HG03469 (cell line): ENCODE measurements around the gene TSC22D3.
"Not testable (repeated sequence)": the region's sequence is repeated elsewhere in the genome, so short reads cannot be mapped to it uniquely, and the experiment has no call there.

ENCODE experiments used
- ATAC-seq: cut with Tn5 transposase; IDR thresholded peaks from one replicate; pipeline ENCODE4 v1.9.1; 2021; ENCODE audit warnings: mild to moderate bottlenecking, moderate library complexity, moderate number of reproducible peaks; ENCODE audit not compliant: unreplicated experiment

TSC22D3 gene

DNA sequence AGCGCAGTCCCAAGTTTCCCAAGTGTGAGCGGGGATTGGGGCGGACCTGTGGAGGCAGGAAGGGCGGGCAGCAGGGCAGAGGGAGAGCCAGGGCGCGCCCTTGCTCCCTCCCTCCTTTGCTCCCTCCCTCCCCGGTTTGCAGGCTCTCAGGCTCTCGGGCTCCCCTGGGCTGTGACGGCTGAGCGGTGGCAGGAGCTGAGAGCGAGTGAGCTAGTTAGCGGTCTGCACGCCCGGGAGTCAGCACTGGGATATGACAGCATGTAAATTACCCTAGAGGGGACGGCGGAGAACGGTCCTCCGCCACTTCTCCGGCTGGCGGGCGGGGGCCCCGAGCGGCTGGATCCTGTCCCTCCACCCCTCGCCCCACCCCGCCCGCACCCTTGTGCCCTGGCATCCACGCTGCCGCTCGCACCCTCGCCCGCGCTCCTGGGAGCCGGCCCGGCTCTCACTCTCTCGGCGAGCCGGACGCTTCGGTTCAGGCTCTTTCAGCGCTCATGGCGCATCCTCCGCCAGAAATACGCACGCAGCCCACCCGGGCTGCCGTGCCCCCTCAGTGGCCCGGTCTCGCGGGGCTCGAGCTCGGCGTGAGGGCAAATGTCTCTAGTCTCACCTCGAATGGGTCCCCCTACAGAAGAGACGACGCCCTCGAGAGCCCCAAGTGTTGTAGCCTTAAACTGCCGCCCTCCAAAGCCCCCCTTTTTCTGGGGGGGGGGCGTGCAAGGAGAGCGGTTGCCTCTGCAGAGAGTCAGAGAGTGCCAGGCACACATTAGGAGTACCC is at the start of gene TSC22D3:
TSC22D3 (minus strand) TSS at position 54 of the 778 bp plus-strand sequence. CDS start 368 bp downstream, outside the sequence.
- peak; percentile 70 for ATAC-seq

DNA sequence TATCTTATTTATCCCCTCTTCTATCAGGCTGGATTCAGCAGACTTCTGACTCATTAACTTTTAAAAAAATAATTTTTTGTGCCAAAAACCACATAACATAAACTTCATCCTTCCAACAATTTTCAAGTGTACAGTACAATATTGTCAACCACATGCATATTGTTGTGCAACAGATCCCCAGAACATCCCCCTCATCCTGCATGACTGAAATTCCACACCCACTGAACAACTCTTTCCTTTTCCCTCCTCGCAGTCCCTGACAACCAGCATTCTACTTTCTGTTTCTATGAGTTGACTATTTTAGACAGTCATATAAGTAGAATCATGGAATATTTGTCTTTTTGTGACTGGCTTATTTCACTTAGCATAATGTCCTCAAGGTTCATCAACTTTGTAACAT is 47.9 kb upstream of the TSC22D3 start:
- no peak for ATAC-seq

DNA sequence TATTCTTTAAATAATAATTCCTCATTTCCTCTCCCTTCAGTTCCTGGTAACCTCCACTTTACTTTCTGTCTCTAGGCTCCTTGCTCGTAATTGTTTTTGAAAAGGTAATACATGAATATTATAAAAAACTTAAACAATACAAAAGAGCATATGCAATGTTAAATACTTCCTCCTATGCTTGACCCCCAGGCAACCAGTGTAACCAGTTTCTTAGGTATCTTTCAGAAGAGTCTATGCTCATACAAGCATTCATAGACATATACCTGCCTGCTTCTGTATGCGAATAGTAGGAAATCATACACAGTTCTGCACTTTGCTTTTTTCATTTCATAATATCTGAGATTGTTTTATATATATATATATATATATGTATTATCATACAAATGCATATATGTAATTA is 47.5 kb upstream of the TSC22D3 start:
- ATAC-seq, result no peak

DNA sequence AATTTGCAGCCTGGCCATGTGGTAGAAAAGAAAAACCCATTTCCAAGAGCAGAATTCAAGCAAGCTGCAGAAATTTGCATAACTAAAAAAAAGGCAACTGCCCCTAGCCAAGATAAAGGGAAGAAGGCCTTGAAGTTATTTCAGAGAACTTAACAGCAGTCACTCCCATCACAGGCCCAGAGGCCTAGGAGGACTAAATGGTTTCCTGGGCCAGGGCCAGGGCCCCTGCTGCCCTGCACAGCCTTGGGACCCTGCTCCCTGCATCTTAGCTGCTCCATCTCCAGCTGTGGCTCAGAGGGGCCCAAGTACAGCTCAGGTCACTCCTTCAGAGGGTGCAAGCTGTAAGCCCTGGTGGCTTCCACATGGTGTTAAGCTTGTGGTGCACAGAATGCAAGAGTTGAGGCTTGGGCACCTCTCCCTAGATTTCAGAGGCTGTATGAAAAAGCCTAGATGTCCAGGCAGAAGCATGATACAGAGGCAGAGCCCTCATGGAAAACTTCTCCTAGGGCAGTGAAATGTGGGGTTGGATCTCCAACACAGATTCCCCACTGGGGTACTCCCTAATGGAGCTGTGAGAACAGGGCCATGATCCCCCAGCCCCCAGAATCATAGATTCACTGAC is 43.4 kb upstream of the TSC22D3 start:
- no peak for ATAC-seq

DNA sequence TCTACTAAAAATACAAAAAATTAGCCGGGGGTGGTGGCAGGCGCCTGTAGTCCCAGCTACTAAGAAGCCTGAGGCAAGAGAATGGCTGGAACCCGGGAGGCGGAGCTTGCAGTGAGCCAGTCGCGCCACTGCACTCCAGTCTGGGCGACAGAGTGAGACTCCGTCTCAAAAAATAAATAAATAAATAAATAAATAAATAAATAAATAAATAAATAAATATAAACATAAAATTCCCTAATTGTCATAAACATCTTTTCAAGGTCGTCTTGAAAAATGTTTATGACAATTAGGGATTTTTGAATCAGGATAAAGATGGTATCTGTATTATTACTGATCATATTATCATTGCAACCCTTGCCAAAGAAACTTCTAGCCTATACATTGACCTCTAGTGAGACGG is 34.5 kb upstream of the TSC22D3 start:
- ATAC-seq, result not testable (repeated sequence)

DNA sequence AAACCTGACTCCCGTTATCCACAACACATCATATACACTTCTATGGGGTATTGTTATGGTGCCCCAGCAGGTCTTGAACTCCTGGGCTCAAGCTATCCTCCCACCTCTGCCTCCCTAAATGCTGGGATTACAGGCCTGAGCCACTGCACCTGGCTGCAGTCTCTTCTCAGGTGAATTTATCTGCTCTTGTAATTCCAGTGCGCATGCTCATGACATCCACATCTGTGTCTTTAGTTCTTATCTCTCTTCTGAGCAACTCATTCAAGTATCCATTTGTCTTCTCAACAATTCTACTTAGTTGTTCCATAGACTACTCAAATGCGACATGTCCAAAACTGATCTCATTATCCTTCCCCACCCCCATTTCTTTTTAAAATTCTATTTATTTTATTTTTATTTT is 29.6 kb upstream of the TSC22D3 start:
- ATAC-seq, result no peak

DNA sequence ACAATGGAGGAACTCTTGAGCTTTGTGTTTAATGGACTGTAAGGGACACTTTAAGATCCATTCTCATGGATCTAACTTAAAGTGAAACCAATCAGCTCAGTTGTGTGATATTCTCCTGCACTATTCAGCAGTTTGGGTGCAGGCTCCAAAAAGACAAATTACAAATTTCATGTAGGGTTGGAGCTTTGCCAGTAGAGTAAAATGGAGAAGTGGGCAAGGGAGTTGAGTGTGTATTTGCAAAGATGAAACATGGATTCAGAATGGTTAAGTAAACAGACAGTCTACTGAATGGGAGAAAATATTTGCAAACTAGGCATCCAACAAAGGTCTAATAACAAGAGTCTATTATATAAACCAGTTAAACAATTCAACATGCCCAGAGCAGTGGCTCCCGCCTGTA is 28.8 kb upstream of the TSC22D3 start:
- no peak for ATAC-seq

DNA sequence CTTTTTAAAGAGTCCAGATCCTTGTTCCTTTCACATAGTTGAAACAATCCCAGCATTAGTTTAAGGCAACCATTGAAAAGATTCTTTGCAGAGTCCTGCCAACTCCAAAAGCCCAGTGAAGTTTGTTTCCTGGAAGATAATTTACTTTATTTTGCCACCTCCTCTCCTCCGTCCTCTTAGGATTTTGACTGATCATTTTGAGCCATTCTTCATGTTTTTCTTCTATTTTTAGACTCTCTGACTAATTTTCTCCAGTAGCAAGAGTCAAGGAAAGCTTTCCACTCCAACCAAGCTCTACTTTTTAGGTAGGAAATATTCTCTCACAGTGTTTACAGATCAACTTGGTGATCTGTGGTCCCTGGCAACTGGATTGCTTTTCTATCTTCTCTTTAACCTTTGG is 12.2 kb upstream of the TSC22D3 start:
- ATAC-seq, result no peak

DNA sequence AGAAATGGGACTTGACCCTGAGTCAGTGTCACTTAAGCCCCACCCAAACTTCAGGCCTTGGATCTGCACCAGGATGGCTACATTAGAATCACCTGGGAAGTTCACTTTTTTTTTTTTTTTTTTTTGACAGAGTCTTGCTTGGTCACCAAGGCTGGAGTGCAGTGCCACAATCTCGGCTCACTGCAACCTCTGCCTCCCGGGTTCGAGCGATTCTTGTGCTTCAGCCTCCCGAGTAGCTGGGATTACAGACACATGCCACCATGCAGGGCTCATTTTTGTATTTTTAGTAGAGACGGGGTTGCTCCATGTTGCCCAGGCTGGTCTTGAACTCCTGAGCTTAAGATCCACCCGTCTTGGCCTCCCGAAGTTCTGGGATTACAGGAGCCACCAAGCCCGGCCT is 4.9 kb upstream of the TSC22D3 start:
- no peak for ATAC-seq

DNA sequence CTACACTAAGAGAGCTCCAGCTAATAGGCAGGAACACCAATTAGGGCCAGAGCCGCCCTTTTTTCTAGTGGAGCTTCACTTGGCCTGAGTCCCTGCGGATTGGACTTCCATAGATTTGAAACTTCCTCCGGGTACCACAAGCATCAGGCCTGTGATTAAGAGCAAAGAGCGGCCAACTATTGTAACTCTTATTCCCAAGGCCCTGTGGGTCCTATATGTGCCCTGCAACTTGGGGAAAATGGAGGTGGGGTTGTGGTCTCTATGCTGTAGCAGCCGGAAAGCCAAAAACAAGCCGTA is 1.9 kb upstream of the TSC22D3 start, which contains the start of gene NCBP2L:
NCBP2L (plus strand) TSS at position 198 of the 297 bp plus-strand sequence. CDS start 16,488 bp downstream, outside the sequence.
- ATAC-seq, result no peak

DNA sequence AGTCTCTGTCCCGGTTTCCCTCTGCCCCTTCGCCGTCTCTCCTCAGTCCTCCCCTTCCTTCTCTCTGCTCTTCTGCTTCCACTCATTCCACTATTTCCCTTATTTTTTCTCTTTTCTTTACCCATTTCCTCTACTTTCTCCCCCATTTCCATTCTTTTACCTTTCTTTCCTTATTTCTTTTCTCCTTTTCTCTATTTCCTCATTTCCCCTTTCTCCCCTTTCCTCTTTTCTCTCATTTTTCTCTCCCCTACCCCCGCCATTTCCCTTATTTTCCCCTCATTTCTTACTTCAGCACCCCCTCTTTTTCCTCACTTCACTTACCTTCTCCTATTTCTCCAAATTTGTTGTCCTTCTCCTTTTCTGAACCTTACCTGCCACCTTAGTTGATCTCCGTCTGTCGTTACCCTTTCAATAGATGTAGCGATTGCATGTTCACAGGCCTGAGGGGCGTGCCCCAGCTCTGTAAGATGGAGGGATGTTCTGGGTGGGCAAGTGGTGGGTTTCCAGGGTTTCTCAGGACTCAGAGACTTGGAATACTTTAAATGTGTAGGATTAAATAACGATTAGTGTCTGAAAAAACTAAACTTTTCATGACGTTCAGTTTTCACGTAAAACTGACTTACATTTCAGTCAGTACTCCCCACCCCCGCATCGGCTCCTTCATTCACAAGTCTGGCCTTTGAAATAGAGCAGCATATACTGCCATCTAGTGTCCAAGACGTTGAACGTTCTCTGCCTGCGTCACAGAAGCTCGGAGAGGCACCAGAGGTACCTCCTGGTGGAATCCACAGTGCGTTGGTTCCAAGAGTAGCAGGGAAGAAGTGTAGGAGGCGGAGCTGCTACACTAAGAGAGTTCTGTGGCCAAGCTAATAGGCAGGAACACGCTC is 1.3 kb upstream of the TSC22D3 start:
- ATAC-seq, result peak; percentile 75

DNA sequence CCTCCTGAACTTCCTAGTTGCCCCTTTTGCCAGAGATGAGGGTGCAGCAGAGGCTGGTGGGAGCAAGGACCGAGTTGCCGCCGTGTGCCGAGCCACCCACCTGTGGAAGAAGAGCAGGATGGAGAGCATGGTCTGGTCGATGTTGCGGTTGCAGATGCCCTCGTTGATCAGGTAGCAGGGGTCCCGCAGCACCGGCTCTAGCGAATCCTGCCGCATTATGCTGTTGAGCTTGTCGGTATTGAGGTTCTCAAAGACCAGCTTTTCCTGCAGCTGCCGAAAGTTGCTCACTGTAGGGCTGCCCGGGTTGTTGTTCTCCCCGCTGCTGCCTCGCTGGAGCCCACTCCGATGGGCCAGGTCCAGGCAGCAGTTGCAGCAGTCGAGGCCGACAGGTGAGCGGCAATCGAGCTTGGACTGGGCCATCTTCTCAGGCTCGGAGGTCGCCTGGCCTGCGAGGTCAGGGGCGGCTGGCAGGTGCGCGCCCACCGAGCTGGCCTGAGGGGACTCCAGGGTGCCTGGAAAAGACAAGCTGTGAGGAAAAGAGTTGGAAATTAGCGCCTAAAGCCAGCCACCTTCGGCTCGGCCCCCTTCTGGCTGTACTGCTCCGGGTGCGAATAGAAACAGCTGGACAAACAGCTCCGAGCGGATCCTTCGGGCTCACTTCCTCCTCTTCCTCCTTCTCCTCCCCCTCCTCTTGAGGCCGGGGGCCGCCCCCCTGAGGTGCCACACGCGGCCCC is 420 bp downstream of the TSC22D3 start:
- ATAC-seq, result no peak

DNA sequence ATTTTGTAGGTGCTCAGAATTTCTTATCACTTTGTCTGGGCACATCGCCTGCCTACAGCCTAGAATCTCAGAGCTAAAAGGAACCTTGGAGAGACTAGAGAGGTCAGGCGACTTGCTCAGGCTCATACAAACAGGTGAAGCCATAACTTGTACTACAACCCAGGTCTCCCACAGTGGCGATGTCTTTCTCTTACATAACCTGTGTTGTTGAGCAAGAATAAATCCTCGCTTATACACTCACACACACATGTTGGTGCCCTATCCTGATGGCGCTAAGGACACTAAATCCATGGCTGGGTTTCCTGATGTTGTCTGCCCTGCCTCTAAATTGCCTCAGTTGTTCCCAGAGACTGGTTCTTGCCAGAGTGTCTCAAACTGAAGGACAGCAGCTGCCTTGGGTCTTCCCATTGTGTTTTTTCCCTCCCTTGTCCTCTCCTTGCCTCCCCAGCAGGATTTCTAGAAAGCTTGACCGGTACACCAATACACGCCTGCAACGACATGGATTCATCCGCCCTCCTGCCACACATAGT is 1.6 kb downstream of the TSC22D3 start:
- ATAC-seq, result no peak

DNA sequence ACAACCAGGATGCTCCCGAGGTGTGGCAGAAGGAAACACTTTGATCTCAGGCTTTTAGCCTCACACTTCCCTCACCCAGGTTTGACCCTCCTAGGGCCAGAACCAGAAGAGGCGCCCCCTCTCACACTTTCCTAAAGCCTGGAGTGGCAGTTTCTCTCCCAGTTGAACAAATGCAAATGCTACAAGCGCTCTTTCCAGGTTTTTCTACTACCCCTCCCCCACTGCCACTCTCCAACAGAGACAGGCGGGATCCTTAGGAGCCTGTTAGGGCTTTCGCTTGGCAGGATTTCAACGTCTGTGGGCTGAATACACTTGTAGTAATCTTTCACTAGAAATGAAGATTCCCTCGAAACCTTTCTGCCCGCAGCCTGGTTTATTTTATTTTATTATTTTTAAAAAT is 2.4 kb downstream of the TSC22D3 start:
- ATAC-seq, result no peak

DNA sequence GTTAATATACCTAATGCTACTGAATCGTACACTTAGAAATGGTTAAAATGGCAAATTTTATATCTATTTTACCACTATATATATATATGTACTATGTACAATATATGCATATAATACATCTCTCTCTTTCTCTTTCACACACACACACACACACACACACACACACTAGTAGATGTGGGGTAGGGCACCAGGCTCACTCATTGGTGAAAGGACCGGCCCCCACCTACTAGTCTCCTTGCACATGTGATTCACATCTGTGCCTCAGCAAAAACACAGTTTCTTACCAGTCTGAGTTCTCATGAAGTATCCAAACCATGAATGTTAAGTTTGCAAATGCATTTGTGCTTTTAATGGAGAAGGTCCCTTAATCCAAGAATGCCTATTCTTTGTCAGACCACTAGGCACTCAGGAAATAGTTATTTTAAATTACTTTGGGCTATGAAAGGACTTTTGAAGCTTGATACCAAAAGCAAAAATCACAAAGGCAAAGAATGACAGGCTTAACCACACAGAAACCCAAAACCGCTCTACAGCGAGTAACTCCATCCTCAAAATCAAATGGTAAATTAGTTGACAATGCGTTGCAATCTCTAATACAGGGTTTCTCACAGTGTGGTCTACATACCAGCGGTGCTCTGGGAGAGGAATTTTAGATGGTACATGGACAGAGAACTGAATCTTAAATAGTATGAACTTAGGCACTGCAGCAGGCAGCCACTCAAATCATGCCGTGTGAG is 5.8 kb downstream of the TSC22D3 start:
- ATAC-seq, result no peak

DNA sequence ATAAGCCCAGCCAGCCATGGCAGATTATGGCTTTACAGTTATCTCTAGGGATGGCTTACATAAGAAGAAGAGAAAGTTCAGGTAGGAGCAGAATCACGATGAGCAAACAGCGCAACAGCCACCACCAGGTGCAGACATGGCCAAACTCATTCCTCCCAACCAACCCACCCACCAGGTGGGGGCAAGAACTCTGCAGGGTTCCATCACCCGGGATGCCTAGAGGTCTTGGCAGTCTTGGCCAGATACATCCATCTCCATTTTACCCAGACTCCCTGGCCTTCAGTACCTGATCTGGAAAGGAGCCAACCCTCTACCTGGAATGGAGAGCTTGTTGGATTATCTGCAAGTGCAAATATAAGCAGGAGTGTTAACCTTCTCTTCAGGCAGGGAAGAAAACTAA is 7.5 kb downstream of the TSC22D3 start:
- ATAC-seq, result no peak

DNA sequence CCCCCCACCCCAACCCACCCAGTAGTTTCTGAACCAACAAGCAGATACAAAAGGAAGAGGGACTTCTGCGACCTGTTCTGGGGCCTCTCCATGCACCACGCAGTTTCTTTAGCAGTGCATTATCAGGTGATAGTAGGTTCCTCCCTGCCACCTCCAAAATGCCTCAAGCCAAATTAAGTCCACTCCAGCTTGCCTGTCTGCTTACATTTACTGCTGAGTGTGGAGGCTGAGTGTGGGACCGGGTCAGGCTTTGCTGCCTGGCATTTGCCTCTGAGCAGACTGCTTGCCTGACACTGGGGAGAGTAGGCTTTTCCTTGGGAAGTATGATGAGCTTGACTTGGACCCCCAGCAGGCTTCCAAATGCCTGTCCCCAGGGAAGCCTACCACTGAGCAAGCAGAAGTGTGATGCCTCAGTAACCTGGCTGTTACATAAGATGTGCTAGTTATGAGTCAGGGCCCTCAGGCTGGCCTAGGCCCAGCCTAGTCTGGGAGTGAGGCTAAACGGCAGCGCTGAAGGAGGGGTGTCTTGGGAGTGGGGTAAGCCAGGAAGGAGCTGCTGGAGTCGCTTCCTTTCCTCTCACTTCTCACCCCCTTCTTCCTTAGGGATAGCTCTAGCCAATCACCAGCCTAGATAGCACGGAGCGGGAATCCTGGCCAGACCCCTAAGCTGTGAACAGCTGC is 9.0 kb downstream of the TSC22D3 start:
- ATAC-seq, result no peak

DNA sequence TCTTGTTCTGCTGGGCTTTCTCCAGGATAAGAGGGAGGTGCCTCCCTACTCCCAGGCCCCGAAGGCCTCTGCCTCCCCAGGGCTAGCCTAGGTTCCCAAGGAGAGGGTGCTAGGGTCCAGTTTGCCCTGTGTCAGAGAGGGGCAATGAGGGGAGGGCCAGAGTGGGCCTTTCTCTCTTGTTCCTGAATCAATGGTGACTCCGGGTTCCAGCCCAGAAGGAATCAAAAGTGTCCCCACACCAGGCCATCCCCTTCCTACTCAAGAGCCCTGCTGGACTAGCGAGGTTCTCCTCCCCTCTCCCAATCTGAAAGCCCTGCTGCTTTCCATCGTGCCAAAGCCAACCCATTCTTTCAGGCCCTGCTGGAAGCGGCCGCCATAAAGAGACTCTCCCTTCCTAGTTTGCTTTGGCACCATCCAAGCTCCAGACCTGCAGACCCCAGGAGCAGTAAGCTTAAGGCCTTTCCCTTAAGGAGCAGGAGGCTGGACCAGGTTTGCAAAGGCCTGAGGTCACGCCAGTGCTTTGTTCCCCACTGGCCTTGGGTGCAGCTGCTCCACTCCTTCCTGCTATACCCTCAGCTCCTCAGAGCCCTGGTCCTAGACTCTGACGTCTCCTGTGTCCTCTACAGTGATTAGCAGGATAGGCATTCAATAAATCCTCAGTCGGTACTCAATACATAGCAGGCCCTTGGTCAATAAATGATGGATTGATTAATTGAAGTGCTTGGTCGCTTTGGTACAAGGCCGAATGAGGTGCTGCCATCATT is 10.6 kb downstream of the TSC22D3 start:
- no peak for ATAC-seq

DNA sequence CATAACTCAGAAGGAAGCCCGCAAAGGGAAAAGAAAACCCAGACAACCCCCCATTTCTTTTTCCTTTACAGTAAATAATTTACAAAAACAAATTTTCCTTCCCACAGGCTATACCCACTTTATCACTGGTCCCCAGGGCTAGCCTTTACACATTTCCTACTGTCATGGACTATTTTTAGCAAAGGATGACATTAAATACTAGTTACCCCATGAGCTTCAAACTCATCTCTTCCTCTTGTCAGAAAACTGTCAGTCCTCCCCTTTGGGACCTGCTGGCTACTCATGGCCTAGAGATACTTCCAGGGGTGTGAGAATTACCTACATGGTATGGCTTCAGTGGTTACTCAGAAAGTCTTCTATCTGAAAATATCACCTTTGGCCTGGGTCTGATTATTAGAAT is 11.9 kb downstream of the TSC22D3 start:
- no peak for ATAC-seq
